AG09309 (cell line): ENCODE measurements around the gene NRP2.
A peak's percentile ranks its signal among the peaks of the same experiment; 100 is the strongest.

Experiments used
- DNase-seq: peaks from one replicate; pipeline ENCODE4 v3.0.0-alpha.2; 2010; ENCODE audit warnings: low read depth
- H3K4me3 ChIP-seq: 2 replicates; pipeline ENCODE4 v1.5.1; 2011; ENCODE audit warnings: mild to moderate bottlenecking, low read depth, low read length, moderate library complexity; ENCODE audit not compliant: control insufficient read depth
- TF ChIP-seq, protein P1 (sequence below): IDR thresholded peaks from 2 replicates; pipeline ENCODE4 v1.5.1; 2011; ENCODE audit warnings: mild to moderate bottlenecking, low read depth, low read length, inconsistent platforms; ENCODE audit not compliant: insufficient read depth, control insufficient read depth; ENCODE audit errors: missing control alignments

Gene NRP2

GRCh38 chr2:205651719-205652118, 30.6 kb upstream of the NRP2 start:
- no peak overlapping the region for H3K4me3 ChIP-seq
- TF ChIP-seq, protein P1, sequence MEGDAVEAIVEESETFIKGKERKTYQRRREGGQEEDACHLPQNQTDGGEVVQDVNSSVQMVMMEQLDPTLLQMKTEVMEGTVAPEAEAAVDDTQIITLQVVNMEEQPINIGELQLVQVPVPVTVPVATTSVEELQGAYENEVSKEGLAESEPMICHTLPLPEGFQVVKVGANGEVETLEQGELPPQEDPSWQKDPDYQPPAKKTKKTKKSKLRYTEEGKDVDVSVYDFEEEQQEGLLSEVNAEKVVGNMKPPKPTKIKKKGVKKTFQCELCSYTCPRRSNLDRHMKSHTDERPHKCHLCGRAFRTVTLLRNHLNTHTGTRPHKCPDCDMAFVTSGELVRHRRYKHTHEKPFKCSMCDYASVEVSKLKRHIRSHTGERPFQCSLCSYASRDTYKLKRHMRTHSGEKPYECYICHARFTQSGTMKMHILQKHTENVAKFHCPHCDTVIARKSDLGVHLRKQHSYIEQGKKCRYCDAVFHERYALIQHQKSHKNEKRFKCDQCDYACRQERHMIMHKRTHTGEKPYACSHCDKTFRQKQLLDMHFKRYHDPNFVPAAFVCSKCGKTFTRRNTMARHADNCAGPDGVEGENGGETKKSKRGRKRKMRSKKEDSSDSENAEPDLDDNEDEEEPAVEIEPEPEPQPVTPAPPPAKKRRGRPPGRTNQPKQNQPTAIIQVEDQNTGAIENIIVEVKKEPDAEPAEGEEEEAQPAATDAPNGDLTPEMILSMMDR: no peak
- DNase-seq: no peak

DNA sequence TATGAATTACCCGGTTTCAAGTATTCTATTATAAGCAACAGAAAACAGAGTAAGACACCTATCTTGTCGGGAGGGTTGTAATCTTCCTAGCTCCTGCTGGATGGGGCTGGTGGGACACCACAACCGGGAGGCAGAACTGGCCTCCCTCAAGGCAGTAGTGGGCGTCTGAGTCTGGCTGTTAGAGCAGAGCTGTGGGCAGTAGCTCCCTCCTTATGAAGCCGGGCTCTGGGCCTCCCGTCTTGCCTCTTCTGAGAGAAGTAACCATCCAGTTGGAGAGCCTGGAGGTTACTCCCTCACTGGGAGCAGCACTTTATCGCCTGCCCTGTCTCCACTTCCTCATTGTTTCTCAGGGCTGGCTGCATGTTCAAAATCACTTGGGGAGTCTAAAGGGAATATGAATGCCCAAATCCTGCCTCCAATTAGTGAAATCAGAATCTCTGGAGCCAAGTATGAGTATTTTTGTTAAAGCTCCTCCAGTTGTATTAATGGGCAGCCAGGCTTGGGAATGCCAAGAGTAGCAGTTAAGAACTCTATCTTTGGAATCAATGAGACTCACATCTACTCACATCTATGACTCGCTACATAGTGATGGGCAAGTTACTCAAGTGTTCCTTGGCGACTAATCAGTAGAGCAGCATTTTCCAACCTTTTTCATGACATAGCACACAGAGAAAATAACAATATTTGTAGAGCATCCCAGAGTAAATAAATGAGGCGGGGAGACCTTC, 27.3 kb upstream of the NRP2 start:
- TF ChIP-seq, protein P1: no peak
- H3K4me3 ChIP-seq: no peak overlapping the region
- DNase-seq: peak; percentile 66

- no peak for DNase-seq
- TF ChIP-seq, protein P1: no peak
- no peak overlapping the region for H3K4me3 ChIP-seq
Measured at GRCh38 chr2:205655779-205656456, 26.4 kb upstream of the NRP2 start.

- H3K4me3 ChIP-seq: no peak overlapping the region
- TF ChIP-seq, protein P1: no peak
- DNase-seq: no peak
Measured at GRCh38 chr2:205656461-205656860, 25.8 kb upstream of the NRP2 start.

GRCh38 chr2:205656941-205657340, 25.4 kb upstream of the NRP2 start:
- H3K4me3 ChIP-seq: no peak overlapping the region
- TF ChIP-seq, protein P1: no peak
- DNase-seq: no peak

DNA sequence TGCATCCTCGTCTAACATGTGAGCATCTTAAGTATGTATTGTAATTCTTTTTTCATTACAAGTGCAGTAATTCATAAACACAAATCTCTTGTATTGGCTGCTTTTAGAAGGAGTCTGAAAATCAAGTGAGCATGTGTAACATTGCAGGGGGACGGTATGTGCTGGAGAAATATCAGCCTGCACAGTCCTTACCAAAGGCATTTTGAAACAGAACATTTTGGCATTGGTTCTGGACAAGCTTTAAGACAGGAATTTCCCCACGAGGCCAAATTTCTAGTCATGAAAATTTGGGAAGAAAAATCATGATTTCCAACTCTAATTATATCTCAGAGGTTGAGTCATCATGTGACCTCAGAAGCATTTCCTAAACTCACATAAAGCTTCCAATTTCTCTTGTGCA, 24.7 kb upstream of the NRP2 start:
- no peak overlapping the region for H3K4me3 ChIP-seq
- TF ChIP-seq, protein P1: no peak
- DNase-seq: peak; percentile 70
